ACHN (cell line): ENCODE measurements around the gene FHIT.

ENCODE experiments used
- DNase-seq: peaks from one replicate; pipeline ENCODE4 v3.0.0-alpha.2; 2015
- in situ Hi-C: cut with HindIII; loops from 2 replicates; pipeline ENCODE4 v1.10.0; 2017; ENCODE audit warnings: low sequenced_read_pairs, low pct_ligation_motif_present, low pct_unique_long_range_greater_than_20kb

Gene FHIT

GRCh38 chr3:60847791-60848190, 403.5 kb downstream of the FHIT start:
- in situ Hi-C loops: no loop called here
- DNase-seq: no peak

GRCh38 chr3:60844256-60844655, 407.0 kb downstream of the FHIT start:
- in situ Hi-C loops: no loop called here
- DNase-seq: no peak

- no peak for DNase-seq
- in situ Hi-C loops: no loop called here
Observed at GRCh38 chr3:60841355-60841754, 409.9 kb downstream of the FHIT start.

- in situ Hi-C loops: no loop called here
- DNase-seq: peak; percentile 8
Observed at GRCh38 chr3:60839246-60839645, 412.0 kb downstream of the FHIT start.

- in situ Hi-C loops: no loop called here
- DNase-seq: no peak
Observed at GRCh38 chr3:60835796-60836195, 415.5 kb downstream of the FHIT start.

- in situ Hi-C loops: no loop called here
- no peak for DNase-seq
Observed at GRCh38 chr3:60829058-60829457, 422.2 kb downstream of the FHIT start.

GRCh38 chr3:60827666-60828065, 423.6 kb downstream of the FHIT start:
- no peak for DNase-seq
- in situ Hi-C loops: no loop called here

- in situ Hi-C loops: no loop called here
- DNase-seq: no peak
Observed at GRCh38 chr3:60826511-60826910, 424.7 kb downstream of the FHIT start.

GRCh38 chr3:60812502-60812901, 438.8 kb downstream of the FHIT start:
- in situ Hi-C loops: no loop called here
- no peak for DNase-seq

- in situ Hi-C loops: no loop called here
- no peak for DNase-seq
Observed at GRCh38 chr3:60810881-60811280, 440.4 kb downstream of the FHIT start.

GRCh38 chr3:60809857-60810610, 441.2 kb downstream of the FHIT start:
- in situ Hi-C loops: no loop called here
- DNase-seq: no peak

- DNase-seq: no peak
- in situ Hi-C loops: no loop called here
Observed at GRCh38 chr3:60803216-60804173, 447.8 kb downstream of the FHIT start.

GRCh38 chr3:60801307-60801706, 449.9 kb downstream of the FHIT start:
- DNase-seq: no peak
- in situ Hi-C loops: no loop called here

- in situ Hi-C loops: no loop called here
- DNase-seq: no peak
Observed at GRCh38 chr3:60798456-60798855, 452.8 kb downstream of the FHIT start.

GRCh38 chr3:60792249-60792852, 458.9 kb downstream of the FHIT start:
- DNase-seq: no peak
- in situ Hi-C loops: no loop called here

- no peak for DNase-seq
- in situ Hi-C loops: no loop called here
Observed at GRCh38 chr3:60788185-60788584, 463.1 kb downstream of the FHIT start.

- in situ Hi-C loops: no loop called here
- no peak for DNase-seq
Observed at GRCh38 chr3:60781935-60782334, 469.3 kb downstream of the FHIT start.

- DNase-seq: no peak
- in situ Hi-C loops: no loop called here
Observed at GRCh38 chr3:60779637-60780036, 471.6 kb downstream of the FHIT start.

- no peak for DNase-seq
- in situ Hi-C loops: no loop called here
Observed at GRCh38 chr3:60775985-60776384, 475.3 kb downstream of the FHIT start.
